ENCODE measurements around the gene GNAT1. TPM values are rescaled to one million over a fixed set of nuclear protein-coding genes. Genes with fewer than 3 reads are reported as not detected.
A peak's percentile ranks its signal among the peaks of the same experiment; 100 is the strongest.

GNAT1 gene
- total and polyA plus RNA-seq, 2 of the 13 experiments (the other 11 are each of a cell fraction or from before 2014, with no cell fraction given) = 0.15 TPM; not detected in 1

- TF ChIP-seq, protein P1, sequence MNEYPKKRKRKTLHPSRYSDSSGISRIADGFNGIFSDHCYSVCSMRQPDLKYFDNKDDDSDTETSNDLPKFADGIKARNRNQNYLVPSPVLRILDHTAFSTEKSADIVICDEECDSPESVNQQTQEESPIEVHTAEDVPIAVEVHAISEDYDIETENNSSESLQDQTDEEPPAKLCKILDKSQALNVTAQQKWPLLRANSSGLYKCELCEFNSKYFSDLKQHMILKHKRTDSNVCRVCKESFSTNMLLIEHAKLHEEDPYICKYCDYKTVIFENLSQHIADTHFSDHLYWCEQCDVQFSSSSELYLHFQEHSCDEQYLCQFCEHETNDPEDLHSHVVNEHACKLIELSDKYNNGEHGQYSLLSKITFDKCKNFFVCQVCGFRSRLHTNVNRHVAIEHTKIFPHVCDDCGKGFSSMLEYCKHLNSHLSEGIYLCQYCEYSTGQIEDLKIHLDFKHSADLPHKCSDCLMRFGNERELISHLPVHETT (CRISPR knock-in tag; conservative IDR thresholded peaks at IDR 0.05) = no peak
- TF ChIP-seq HCFC1 (IDR thresholded peaks at IDR 0.05; ENCODE audit: low read depth, low read length) = no peak
- no peak for TF ChIP-seq KDM5A (IDR thresholded peaks at IDR 0.05; ENCODE audit: borderline replicate concordance, low read length)
- TF ChIP-seq EEA1 (CRISPR knock-in tag; IDR thresholded peaks at IDR 0.05; ENCODE audit: borderline replicate concordance) = no peak
- no peak for TF ChIP-seq HNF4A (CRISPR knock-in tag; IDR thresholded peaks at IDR 0.05)
- no peak for TF ChIP-seq ZC3H13 (CRISPR knock-in tag; IDR thresholded peaks at IDR 0.05)
- TF ChIP-seq SRF (IDR thresholded peaks at IDR 0.05; ENCODE audit: low read depth, low read length) = no peak
- TF ChIP-seq PHB2 (IDR thresholded peaks at IDR 0.05; ENCODE audit: partially characterized antibody) = no peak
- no peak; the same call in 1 of the 2 replicates for TF ChIP-seq YEATS4 (CRISPR knock-in tag; IDR thresholded peaks at IDR 0.05; ENCODE audit: borderline replicate concordance)
- TF ChIP-seq ZNF329 (CRISPR knock-in tag; IDR thresholded peaks at IDR 0.05; ENCODE audit: low read depth) = no peak
- 0 out of 2 replicates have a peak, but pooled peaks have one; percentile 4 for TF ChIP-seq KLF6 (CRISPR knock-in tag; IDR thresholded peaks at IDR 0.05)
- peak; percentile 4; the same call in 1 of the 2 replicates for TF ChIP-seq ZMYM3 (CRISPR knock-in tag; IDR thresholded peaks at IDR 0.05)
- no peak for TF ChIP-seq RARA (CRISPR knock-in tag; IDR thresholded peaks at IDR 0.05)
- no peak for TF ChIP-seq ARHGAP35 (CRISPR knock-in tag; IDR thresholded peaks at IDR 0.05; ENCODE audit: borderline replicate concordance)
- TF ChIP-seq PAXIP1 (CRISPR knock-in tag; conservative IDR thresholded peaks at IDR 0.05) = no peak
- TF ChIP-seq RBM39 (IDR thresholded peaks at IDR 0.05; ENCODE audit: low read depth, low read length, poor library complexity, severe bottlenecking) = no peak
- no peak for TF ChIP-seq ZNF276 (CRISPR knock-in tag; IDR thresholded peaks at IDR 0.05; ENCODE audit: low read depth)
- no peak for TF ChIP-seq SALL2 (CRISPR knock-in tag; IDR thresholded peaks at IDR 0.05)
- no peak for TF ChIP-seq SNRNP70 (IDR thresholded peaks at IDR 0.05; ENCODE audit: low read depth, low read length)
- no peak for TF ChIP-seq ZNF414 (CRISPR knock-in tag; IDR thresholded peaks at IDR 0.05)
- TF ChIP-seq REXO4 (CRISPR knock-in tag; IDR thresholded peaks at IDR 0.05; ENCODE audit: borderline replicate concordance) = no peak
- TF ChIP-seq ZBTB8A (CRISPR knock-in tag; IDR thresholded peaks at IDR 0.05; ENCODE audit: borderline replicate concordance, low read depth) = no peak
- TF ChIP-seq ZNF878 (CRISPR knock-in tag; IDR thresholded peaks at IDR 0.05) = no peak
- TF ChIP-seq DPF2 (CRISPR knock-in tag; IDR thresholded peaks at IDR 0.05; ENCODE audit: borderline replicate concordance, low read depth) = 0 out of 2 replicates have a peak, but pooled peaks have one; percentile 3
Measured at GRCh38 chr3:50194903-50195500, 3.6 kb downstream of the GNAT1 start (continued).

Data from HepG2 (cell line).